ENCODE results near the gene P3R3URF.

The P3R3URF gene

DNA sequence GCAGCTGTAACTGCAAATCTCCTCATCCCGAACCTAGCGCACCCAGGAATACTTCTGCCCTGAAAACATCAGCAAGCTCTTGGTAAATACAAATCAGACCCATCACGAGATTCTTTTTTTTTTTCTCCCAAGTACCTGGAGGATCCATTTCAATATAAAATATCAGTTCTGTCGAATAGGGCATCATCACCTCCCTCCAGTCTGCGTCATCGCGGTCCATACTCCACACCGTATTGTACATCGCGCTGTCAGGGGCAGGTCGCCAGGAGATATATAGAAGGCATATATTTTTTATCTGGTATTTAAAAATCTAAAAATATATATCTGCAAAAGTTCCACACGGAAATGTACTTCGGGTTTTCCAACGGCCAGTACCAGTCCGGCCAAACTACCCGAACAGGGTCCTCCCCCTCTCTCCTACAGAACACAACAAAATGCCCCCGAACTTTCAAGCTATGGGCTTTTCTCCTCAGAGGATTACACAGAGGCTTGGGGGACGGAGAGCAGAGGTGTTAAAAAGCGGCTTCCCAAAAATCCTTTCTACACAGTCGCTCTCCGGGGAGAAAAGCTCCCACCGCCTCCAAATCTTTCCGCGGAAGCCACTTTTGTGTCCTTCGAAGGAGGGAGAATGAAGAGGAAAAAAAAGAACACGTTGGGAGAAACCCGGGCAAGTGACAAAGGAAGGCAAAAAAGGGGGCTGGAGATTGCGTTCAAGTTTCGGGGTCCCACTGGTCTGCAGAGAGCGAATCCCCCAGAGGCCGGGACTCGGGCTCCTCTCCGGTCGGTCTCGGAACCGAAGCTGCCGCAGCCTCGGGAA is 44.4 kb downstream of the P3R3URF start:
- DNase-seq, result no peak

- no peak for DNase-seq
These were observed 45.2 kb downstream of the P3R3URF start for GRCh38 chr1:46131093-46131492.

- no peak for DNase-seq
These were observed 45.7 kb downstream of the P3R3URF start for GRCh38 chr1:46130606-46131005.

GRCh38 chr1:46130121-46130520 is 46.2 kb downstream of the P3R3URF start:
- no peak for DNase-seq

- no peak for DNase-seq
These were observed 47.9 kb downstream of the P3R3URF start for GRCh38 chr1:46128344-46128743.
